Breast epithelium (tissue), 4 donors: ENCODE results near the gene CWC25. TPM values are rescaled to one million over a fixed set of nuclear protein-coding genes. Genes with fewer than 3 reads are reported as not detected.
A peak's percentile ranks its signal among the peaks of the same experiment; 100 is the strongest.

Experiments used
- DNase-seq, 2 donors: peaks; one replicate each; pipeline ENCODE4 v3.0.0-alpha.2; 2019; ENCODE audit warnings: low spot score in 2 of 2
- H3K27ac ChIP-seq, 2 donors: fragments of 200-600 bp; sonication (generic) in 1 of 2; one replicate each; pipeline ENCODE4 v1.5.1; 2016 to 2019; ENCODE audit warnings: mild to moderate bottlenecking in 1 of 2
- H3K27me3 ChIP-seq, 2 donors: fragments of 200-600 bp; sonication (generic) in 1 of 2; one replicate each; pipeline versions ENCODE4 v1.5.1 to v1.6.0; 2017 to 2019; ENCODE audit warnings: control low read depth in 1 of 2, mild to moderate bottlenecking in 1 of 2
- H3K36me3 ChIP-seq: fragments of 200-600 bp; one replicate; pipeline ENCODE4 v1.5.1; 2019
- H3K4me1 ChIP-seq, 2 donors: fragments of 200-600 bp; sonication (generic); one replicate each; pipeline ENCODE4 v1.5.1; 2016 to 2019; ENCODE audit warnings: control low read depth in 1 of 2
- H3K4me3 ChIP-seq, 3 donors: fragments of 200-600 bp; sonication (generic); 1 replicate in 2 of 3; 2 replicates in 1 of 3; pipeline ENCODE4 v1.5.1; 2016 to 2019; ENCODE audit warnings: mild to moderate bottlenecking in 3 of 3, moderate library complexity in 2 of 3
- H3K9me3 ChIP-seq, 2 donors: fragments of 200-600 bp; sonication (generic) in 1 of 2; one replicate each; pipeline ENCODE4 v1.5.1; 2016 to 2019; ENCODE audit warnings: control low read depth in 1 of 2
- POLR2A ChIP-seq: fragments of 450-650 bp; IDR thresholded peaks from one replicate; pipeline ENCODE4 v1.6.1; 2016; ENCODE audit warnings: antibody characterized with exemption, mild to moderate bottlenecking, moderate library complexity
- POLR2AphosphoS5 ChIP-seq, 3 donors: sonication (generic); formaldehyde crosslinking; IDR thresholded peaks; one replicate each; pipeline ENCODE4 v1.6.1; 2017; ENCODE audit warnings: antibody characterized with exemption in 3 of 3
- intact Hi-C: fragments of 100-400 bp; cut with DNase I; formaldehyde crosslinking; loops from one replicate; pipeline ENCODE4 v1.15.1; 2023; ENCODE audit warnings: low total_unique reads
- total RNA-seq, 3 donors: library from RNA; depleted of rRNA; stranded (reverse); fragments of >200 nt; gene quantifications; one replicate each; pipeline ENCODE4 v1.1.0, GENCODE V29; 2016
- TF ChIP-seq, protein P1 (sequence below), 3 donors: fragments of 450-650 bp; IDR thresholded peaks; one replicate each; pipeline ENCODE4 v1.5.1; 2016 to 2017; ENCODE audit warnings: antibody characterized with exemption in 3 of 3, mild to moderate bottlenecking in 3 of 3, moderate library complexity in 3 of 3

The CWC25 gene
- total RNA-seq, 3 donors from 2014 or later = 22.1 to 42.0 (median 28.2) TPM

DNA sequence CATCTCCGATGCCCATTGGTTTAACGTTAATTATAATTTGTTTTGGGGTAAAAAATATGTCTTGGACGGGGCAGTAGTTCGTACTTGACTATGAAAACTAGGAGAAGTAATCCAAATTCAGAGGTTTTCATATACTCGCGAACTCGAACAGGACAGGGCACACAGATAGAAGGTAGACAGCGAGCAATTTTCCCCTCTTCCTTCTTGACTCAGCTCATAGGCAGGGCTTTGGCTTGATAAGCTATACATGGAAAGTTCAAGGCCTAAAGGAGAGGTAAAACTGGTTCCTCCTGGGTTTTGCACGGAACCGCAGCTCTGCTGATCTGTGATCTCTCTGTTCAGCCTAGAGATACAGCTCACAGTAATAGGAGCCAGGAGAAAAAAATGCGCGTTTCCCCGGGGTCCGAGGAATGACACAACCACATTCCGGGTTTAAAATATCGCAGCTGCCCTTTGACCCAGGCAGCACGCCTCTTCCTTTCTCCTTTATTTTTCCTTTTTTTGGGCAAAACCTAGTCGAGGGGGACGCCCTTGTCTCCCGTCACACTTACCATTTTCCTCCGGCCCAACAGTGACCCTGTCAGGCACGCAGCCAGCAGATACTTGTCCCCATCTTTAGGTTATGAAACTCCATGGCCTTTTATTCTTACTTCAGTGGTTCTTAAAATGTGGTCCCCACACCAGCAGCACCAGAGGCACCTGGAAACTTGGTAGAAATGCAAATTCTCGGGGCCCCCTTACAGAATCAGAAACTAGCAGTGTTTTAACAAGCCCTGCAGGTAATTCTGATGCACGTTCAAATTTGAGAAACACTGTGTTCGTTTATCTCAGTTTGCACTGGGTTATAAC is 43.1 kb upstream of the CWC25 start:
- no peak for DNase-seq
- intact Hi-C loops = no loop called here
- H3K27ac ChIP-seq = peak overlapping the region; percentile 84 to 91
- no peaks in the 10 kb centered on the region for H3K9me3 ChIP-seq
- no peaks in the 10 kb centered on the region for H3K36me3 ChIP-seq
- H3K4me3 ChIP-seq = peak overlapping the region; percentile 80 to 92 (median 92)
- H3K4me1 ChIP-seq = peaks cover 6 to 12% of the 10 kb centered on the region in 2 donors
- TF ChIP-seq, protein P1, sequence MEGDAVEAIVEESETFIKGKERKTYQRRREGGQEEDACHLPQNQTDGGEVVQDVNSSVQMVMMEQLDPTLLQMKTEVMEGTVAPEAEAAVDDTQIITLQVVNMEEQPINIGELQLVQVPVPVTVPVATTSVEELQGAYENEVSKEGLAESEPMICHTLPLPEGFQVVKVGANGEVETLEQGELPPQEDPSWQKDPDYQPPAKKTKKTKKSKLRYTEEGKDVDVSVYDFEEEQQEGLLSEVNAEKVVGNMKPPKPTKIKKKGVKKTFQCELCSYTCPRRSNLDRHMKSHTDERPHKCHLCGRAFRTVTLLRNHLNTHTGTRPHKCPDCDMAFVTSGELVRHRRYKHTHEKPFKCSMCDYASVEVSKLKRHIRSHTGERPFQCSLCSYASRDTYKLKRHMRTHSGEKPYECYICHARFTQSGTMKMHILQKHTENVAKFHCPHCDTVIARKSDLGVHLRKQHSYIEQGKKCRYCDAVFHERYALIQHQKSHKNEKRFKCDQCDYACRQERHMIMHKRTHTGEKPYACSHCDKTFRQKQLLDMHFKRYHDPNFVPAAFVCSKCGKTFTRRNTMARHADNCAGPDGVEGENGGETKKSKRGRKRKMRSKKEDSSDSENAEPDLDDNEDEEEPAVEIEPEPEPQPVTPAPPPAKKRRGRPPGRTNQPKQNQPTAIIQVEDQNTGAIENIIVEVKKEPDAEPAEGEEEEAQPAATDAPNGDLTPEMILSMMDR (IDR thresholded peaks at IDR 0.05) = no peak
- peak in 1 of 3 donors; percentile 26 for TF ChIP-seq POLR2AphosphoS5 (IDR thresholded peaks at IDR 0.05)
- H3K27me3 ChIP-seq = no peaks in the 10 kb centered on the region

DNA sequence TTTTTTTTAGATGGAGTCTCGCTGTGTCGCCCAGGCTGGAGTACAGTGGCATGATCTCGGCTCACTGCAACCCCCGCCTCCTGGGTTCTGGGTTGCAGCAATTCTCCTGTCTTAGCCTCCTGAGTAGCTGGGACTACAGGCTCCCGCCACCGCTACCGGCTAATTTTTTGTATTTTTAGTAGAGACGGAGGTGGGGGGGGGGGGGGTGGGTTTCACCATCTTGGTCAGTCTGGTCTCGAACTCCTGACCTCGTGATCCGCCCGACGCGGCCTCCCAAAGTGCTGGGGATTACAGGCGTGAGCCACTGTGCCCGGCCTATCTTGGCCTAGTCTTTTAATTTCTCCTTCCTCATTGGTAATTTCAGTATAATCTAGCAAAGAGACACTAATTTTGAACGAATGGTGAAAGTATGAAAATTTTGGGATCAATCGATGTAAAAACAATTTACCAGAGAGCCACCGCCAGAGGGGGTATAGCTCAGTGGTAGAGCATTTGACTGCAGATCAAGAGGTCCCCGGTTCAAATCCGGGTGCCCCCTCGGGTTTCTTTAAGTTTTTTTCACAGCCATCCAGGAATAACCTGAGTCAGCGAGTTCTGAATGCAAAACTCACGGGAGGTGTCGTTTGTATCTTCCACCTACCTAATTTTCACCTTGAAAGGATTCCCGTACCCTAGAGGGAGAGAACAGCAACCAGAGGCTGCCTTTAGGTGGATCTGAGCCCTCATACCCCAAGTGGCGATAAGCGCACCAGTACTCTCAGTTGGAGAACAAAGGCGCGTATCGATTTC is 42.3 kb upstream of the CWC25 start:
- Histone ChIP-seq H3K9me3 (no peaks in the 10 kb centered on the region), H3K27ac (peak overlapping the region; percentile 84 to 91), H3K36me3 (no peaks in the 10 kb centered on the region), H3K4me1 (peaks cover 3 to 4% of the 10 kb centered on the region in 2 donors), H3K4me3 (peak overlapping the region; percentile 80 to 92 (median 92)), H3K27me3 (no peaks in the 10 kb centered on the region)
- TF ChIP-seq, protein P1 (IDR thresholded peaks at IDR 0.05) = no peak
- no peak for TF ChIP-seq POLR2AphosphoS5 (IDR thresholded peaks at IDR 0.05)
- no peak for TF ChIP-seq POLR2A
- DNase-seq = no peak
- intact Hi-C loops = no loop called here

DNA sequence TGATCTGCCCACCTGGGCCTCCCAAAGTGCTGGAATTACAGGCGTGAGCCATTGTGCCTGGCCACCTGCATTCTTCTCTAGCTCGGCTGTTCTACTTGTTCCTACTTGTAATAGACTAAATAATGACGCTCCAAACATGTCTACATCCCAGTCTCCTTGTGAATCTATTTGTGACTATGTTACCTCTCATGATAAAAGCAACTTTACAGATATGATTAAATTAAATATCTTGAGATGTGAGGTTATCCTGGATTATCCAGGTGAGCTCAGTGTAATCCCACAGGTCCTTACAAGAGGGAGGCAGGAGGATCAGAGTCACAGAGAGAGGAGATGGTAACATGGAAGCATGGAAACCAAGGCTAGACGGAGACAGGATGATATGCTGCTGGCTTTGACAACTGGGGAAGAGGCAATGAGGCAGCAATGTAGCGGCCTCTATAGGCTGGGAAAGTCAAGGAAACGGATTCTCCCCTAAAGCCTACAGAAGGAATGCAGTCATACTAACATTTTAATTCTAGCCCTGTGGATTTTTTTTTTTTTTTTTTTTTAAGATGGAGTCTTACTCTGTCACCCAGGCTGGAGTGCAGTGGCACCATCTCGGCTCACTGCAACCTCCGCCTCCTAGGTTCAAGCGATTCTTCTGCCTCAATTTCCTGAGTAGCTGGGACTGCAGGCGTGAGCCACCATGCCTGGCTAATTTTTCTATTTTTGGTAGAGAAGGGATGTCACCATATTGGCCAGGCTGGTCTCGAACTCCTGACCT is 39.7 kb upstream of the CWC25 start:
- no peak overlapping the region for H3K27ac ChIP-seq
- H3K4me3 ChIP-seq = no peak overlapping the region
- no peaks in the 10 kb centered on the region for H3K27me3 ChIP-seq
- no peaks in the 10 kb centered on the region for H3K36me3 ChIP-seq
- no peak for DNase-seq
- TF ChIP-seq POLR2A = no peak
- TF ChIP-seq, protein P1 (IDR thresholded peaks at IDR 0.05) = no peak
- TF ChIP-seq POLR2AphosphoS5 (IDR thresholded peaks at IDR 0.05) = no peak
- H3K4me1 ChIP-seq = no peaks in the 10 kb centered on the region
- no peaks in the 10 kb centered on the region for H3K9me3 ChIP-seq
- intact Hi-C loops = no loop called here

DNA sequence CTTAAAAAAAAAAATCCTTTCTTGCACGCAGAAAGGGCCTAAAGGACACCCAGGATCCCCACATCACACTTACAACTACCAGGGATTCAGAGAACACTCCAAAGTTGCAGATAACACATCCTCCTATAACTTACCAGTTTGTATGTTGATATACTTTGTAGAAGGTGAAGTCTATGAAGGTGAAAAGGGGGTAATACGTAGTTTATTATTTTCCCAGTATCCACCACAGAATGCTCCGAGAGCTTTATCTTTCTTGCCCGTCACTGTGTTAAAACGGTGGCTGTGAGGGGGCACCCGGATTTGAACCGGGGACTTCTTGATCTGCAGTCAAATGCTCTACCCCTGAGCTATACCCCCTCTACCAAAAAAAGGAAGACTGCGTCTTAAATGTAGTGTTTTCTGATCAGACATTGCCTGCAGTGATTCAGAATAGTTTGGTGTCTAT is 36.3 kb upstream of the CWC25 start:
- TF ChIP-seq, protein P1 (IDR thresholded peaks at IDR 0.05) = no peak
- no peak for TF ChIP-seq POLR2AphosphoS5 (IDR thresholded peaks at IDR 0.05)
- no peak for TF ChIP-seq POLR2A
- no peak overlapping the region for H3K27ac ChIP-seq
- no peak overlapping the region for H3K4me3 ChIP-seq
- no peaks in the 10 kb centered on the region for H3K9me3 ChIP-seq
- no peaks in the 10 kb centered on the region for H3K36me3 ChIP-seq
- intact Hi-C loops = no loop called here
- no peak for DNase-seq
- no peaks in the 10 kb centered on the region for H3K27me3 ChIP-seq
- H3K4me1 ChIP-seq = no peaks in the 10 kb centered on the region
